MG63 (cell line): ENCODE measurements around the gene ARF6. TPM values are rescaled to one million over a fixed set of nuclear protein-coding genes. Genes with fewer than 3 reads are reported as not detected.
"Not testable (repeated sequence)": the region's sequence is repeated elsewhere in the genome, so short reads cannot be mapped to it uniquely, and the experiment has no call there.

ENCODE experiments used
- DNase-seq: peaks from one replicate; pipeline ENCODE4 v3.0.0-alpha.2; 2020
- H3K27me3 ChIP-seq: fragments of 250-450 bp; sonication (Bioruptor Pico); 2 replicates; pipeline ENCODE4 v1.5.1; 2020; ENCODE audit warnings: mild to moderate bottlenecking, moderate library complexity
- H3K36me3 ChIP-seq: fragments of 250-450 bp; sonication (Bioruptor Pico); 2 replicates; pipeline ENCODE4 v1.5.1; 2020; ENCODE audit warnings: mild to moderate bottlenecking, moderate library complexity
- H3K4me3 ChIP-seq: fragments of 250-450 bp; sonication (Bioruptor Pico); 2 replicates; pipeline ENCODE4 v1.5.1; 2020; ENCODE audit warnings: mild to moderate bottlenecking, moderate library complexity
- H3K9me3 ChIP-seq: fragments of 250-450 bp; sonication (Bioruptor Pico); 2 replicates; pipeline ENCODE4 v1.5.1; 2020; ENCODE audit warnings: mild to moderate bottlenecking, moderate library complexity
- total RNA-seq: library from RNA; depleted of rRNA; stranded (reverse); fragments of >200 nt; shearing (Covaris generic); gene quantifications from 2 replicates; pipeline ENCODE4 v1.2.3, GENCODE V29; 2014; ENCODE audit warnings: low replicate concordance

The ARF6 gene
- total RNA-seq, 1 experiment from 2014 or later = 24.1 TPM

GRCh38 chr14:49896272-49896671, 3.4 kb downstream of the ARF6 start:
- not testable (repeated sequence) for H3K27me3 ChIP-seq, DNase-seq
- peak overlapping the region; percentile 95 for H3K4me3 ChIP-seq

GRCh38 chr14:49896966-49897365, 4.1 kb downstream of the ARF6 start:
- DNase-seq = no peak
- Histone ChIP-seq H3K9me3 (no peaks in the 10 kb centered on the region), H3K4me3 (peak overlapping the region; percentile 95), H3K36me3 (peaks cover 43% of the 10 kb centered on the region), H3K27me3 (no peaks in the 10 kb centered on the region)

More at GRCh38 chr14:49896272-49896671, 3.4 kb downstream of the ARF6 start:
- peaks cover 43% of the 10 kb centered on the region for H3K36me3 ChIP-seq
- not testable (repeated sequence) for H3K9me3 ChIP-seq

GRCh38 chr14:49897414-49897813, 4.5 kb downstream of the ARF6 start:
- peaks cover 43% of the 10 kb centered on the region for H3K36me3 ChIP-seq
- H3K4me3 ChIP-seq = peak overlapping the region; percentile 95

GRCh38 chr14:49897965-49898364, 5.1 kb downstream of the ARF6 start:
- Histone ChIP-seq H3K4me3 (no peak overlapping the region), H3K9me3 (no peaks in the 10 kb centered on the region), H3K27me3 (no peaks in the 10 kb centered on the region), H3K36me3 (peaks cover 43% of the 10 kb centered on the region)
- DNase-seq = no peak

More at GRCh38 chr14:49897414-49897813, 4.5 kb downstream of the ARF6 start:
- H3K27me3 ChIP-seq = no peaks in the 10 kb centered on the region
- DNase-seq = no peak
- no peaks in the 10 kb centered on the region for H3K9me3 ChIP-seq

GRCh38 chr14:49898485-49898884, 5.6 kb downstream of the ARF6 start:
- Histone ChIP-seq H3K4me3 (no peak overlapping the region), H3K9me3 (no peaks in the 10 kb centered on the region), H3K36me3 (peaks cover 42% of the 10 kb centered on the region), H3K27me3 (no peaks in the 10 kb centered on the region)
- DNase-seq = no peak

GRCh38 chr14:49900973-49901372, 8.1 kb downstream of the ARF6 start:
- H3K36me3 ChIP-seq = peaks cover 18% of the 10 kb centered on the region
- H3K4me3 ChIP-seq = no peak overlapping the region
- H3K27me3 ChIP-seq = no peaks in the 10 kb centered on the region
- DNase-seq = no peak
- H3K9me3 ChIP-seq = no peaks in the 10 kb centered on the region

GRCh38 chr14:49902679-49903246, 9.9 kb downstream of the ARF6 start:
- not testable (repeated sequence) for DNase-seq, H3K4me3 ChIP-seq, H3K9me3 ChIP-seq

GRCh38 chr14:49904270-49904669, 11.4 kb downstream of the ARF6 start:
- no peaks in the 10 kb centered on the region for H3K27me3 ChIP-seq
- no peaks in the 10 kb centered on the region for H3K9me3 ChIP-seq
- no peak overlapping the region for H3K4me3 ChIP-seq
- no peaks in the 10 kb centered on the region for H3K36me3 ChIP-seq
- no peak for DNase-seq

More at GRCh38 chr14:49902679-49903246, 9.9 kb downstream of the ARF6 start:
- not testable (repeated sequence) for H3K36me3 ChIP-seq, H3K27me3 ChIP-seq

GRCh38 chr14:49905989-49906388, 13.1 kb downstream of the ARF6 start:
- no peaks in the 10 kb centered on the region for H3K27me3 ChIP-seq
- DNase-seq = no peak
- no peaks in the 10 kb centered on the region for H3K36me3 ChIP-seq
- H3K4me3 ChIP-seq = no peak overlapping the region
- H3K9me3 ChIP-seq = no peaks in the 10 kb centered on the region

GRCh38 chr14:49907186-49907585, 14.3 kb downstream of the ARF6 start:
- H3K4me3 ChIP-seq = no peak overlapping the region
- H3K9me3 ChIP-seq = no peaks in the 10 kb centered on the region
- no peak for DNase-seq
- H3K36me3 ChIP-seq = no peaks in the 10 kb centered on the region
- no peaks in the 10 kb centered on the region for H3K27me3 ChIP-seq

- Histone ChIP-seq H3K4me3 (no peak overlapping the region), H3K9me3 (no peaks in the 10 kb centered on the region), H3K36me3 (no peaks in the 10 kb centered on the region), H3K27me3 (no peaks in the 10 kb centered on the region)
- no peak for DNase-seq
Measured at GRCh38 chr14:49908433-49908782, 15.5 kb downstream of the ARF6 start.

GRCh38 chr14:49909016-49909415, 16.1 kb downstream of the ARF6 start:
- no peak for DNase-seq
- no peaks in the 10 kb centered on the region for H3K9me3 ChIP-seq

GRCh38 chr14:49915085-49915484, 22.2 kb downstream of the ARF6 start:
- Histone ChIP-seq H3K36me3 (no peaks in the 10 kb centered on the region), H3K27me3 (no peaks in the 10 kb centered on the region), H3K4me3 (no peak overlapping the region), H3K9me3 (no peaks in the 10 kb centered on the region)
- no peak for DNase-seq

More at GRCh38 chr14:49909016-49909415, 16.1 kb downstream of the ARF6 start:
- no peak overlapping the region for H3K4me3 ChIP-seq
- no peaks in the 10 kb centered on the region for H3K36me3 ChIP-seq
- H3K27me3 ChIP-seq = no peaks in the 10 kb centered on the region

- DNase-seq = no peak
- no peaks in the 10 kb centered on the region for H3K27me3 ChIP-seq
- no peak overlapping the region for H3K4me3 ChIP-seq
- H3K9me3 ChIP-seq = no peaks in the 10 kb centered on the region
- no peaks in the 10 kb centered on the region for H3K36me3 ChIP-seq
Measured at GRCh38 chr14:49918706-49919105, 25.8 kb downstream of the ARF6 start.

GRCh38 chr14:49919825-49920659, 27.2 kb downstream of the ARF6 start:
- Histone ChIP-seq H3K36me3 (no peaks in the 10 kb centered on the region), H3K4me3 (no peak overlapping the region), H3K9me3 (no peaks in the 10 kb centered on the region), H3K27me3 (no peaks in the 10 kb centered on the region)
- no peak for DNase-seq

- H3K27me3 ChIP-seq = no peaks in the 10 kb centered on the region
- no peaks in the 10 kb centered on the region for H3K9me3 ChIP-seq
- H3K4me3 ChIP-seq = no peak overlapping the region
- DNase-seq = no peak
- no peaks in the 10 kb centered on the region for H3K36me3 ChIP-seq
Measured at GRCh38 chr14:49920935-49921334, 28.1 kb downstream of the ARF6 start.

- H3K27me3 ChIP-seq = no peaks in the 10 kb centered on the region
- no peaks in the 10 kb centered on the region for H3K36me3 ChIP-seq
- H3K9me3 ChIP-seq = no peaks in the 10 kb centered on the region
- no peak for DNase-seq
- no peak overlapping the region for H3K4me3 ChIP-seq
Measured at GRCh38 chr14:49921401-49921800, 28.5 kb downstream of the ARF6 start.

- Histone ChIP-seq H3K9me3 (no peaks in the 10 kb centered on the region), H3K36me3 (no peaks in the 10 kb centered on the region), H3K27me3 (no peaks in the 10 kb centered on the region), H3K4me3 (no peak overlapping the region)
- no peak for DNase-seq
Measured at GRCh38 chr14:49923442-49923841, 30.6 kb downstream of the ARF6 start.
